Heart right ventricle (tissue), 16 donors: ENCODE measurements around the gene OR2V1. TPM values are rescaled to one million over a fixed set of nuclear protein-coding genes. Genes with fewer than 3 reads are reported as not detected.

Experiments
- ATAC-seq, 8 donors: fragments of 200-7000 bp; cut with Tn5 transposase; one replicate each; pipeline ENCODE4 v1.9.1; 2020; ENCODE audit warnings: mild to moderate bottlenecking in 8 of 8, moderate library complexity in 8 of 8, moderate number of reproducible peaks in 1 of 8
- DNase-seq, 2 donors: peaks; one replicate each; pipeline ENCODE4 v3.0.0-alpha.2; 2020
- H3K27ac ChIP-seq, 10 donors: fragments of 200-600 bp; sonication (generic) in 2 of 10; one replicate each; pipeline versions ENCODE4 v1.5.0 to v1.8.0; 2020 to 2022; ENCODE audit warnings: mild to moderate bottlenecking in 3 of 10
- H3K27me3 ChIP-seq, 7 donors: fragments of 200-600 bp; one replicate each; pipeline ENCODE4 v1.8.0; 2021 to 2022; ENCODE audit warnings: mild to moderate bottlenecking in 2 of 7
- H3K36me3 ChIP-seq, 9 donors: fragments of 200-600 bp; sonication (generic) in 1 of 9; one replicate each; pipeline versions ENCODE4 v1.5.0 to v1.8.0; 2020 to 2022; ENCODE audit warnings: mild to moderate bottlenecking in 2 of 9
- H3K4me1 ChIP-seq, 9 donors: fragments of 200-600 bp; sonication (generic) in 1 of 9; one replicate each; pipeline versions ENCODE4 v1.5.0 to v1.8.0; 2020 to 2022; ENCODE audit warnings: mild to moderate bottlenecking in 4 of 9
- H3K4me3 ChIP-seq, 10 donors: fragments of 200-600 bp; sonication (generic) in 2 of 10; one replicate each; pipeline versions ENCODE4 v1.5.0 to v1.8.0; 2020 to 2022; ENCODE audit warnings: mild to moderate bottlenecking in 7 of 10, moderate library complexity in 2 of 10
- H3K9me3 ChIP-seq, 11 donors: fragments of 200-600 bp in 10 of 11; sonication (generic) in 2 of 11; one replicate each; pipeline versions ENCODE4 v1.5.0 to v1.8.0; 2013 to 2022; ENCODE audit warnings: mild to moderate bottlenecking in 2 of 11, control low read depth in 1 of 11, moderate library complexity in 1 of 11
- WGBS, 2 donors: extraction: QIAGEN DNeasy Blood & Tissue Kit; methylation state at CpG; one replicate each; pipeline ENCODE4 v1.1.7; 2013; ENCODE audit warnings: inconsistent platforms in 1 of 2; 5-methylcytosine and 5-hydroxymethylcytosine counted together
- intact Hi-C, 10 donors: fragments of 100-400 bp; cut with DNase I; formaldehyde crosslinking; loops; one replicate each; pipeline versions ENCODE4 v1.11.1 to v1.14.2; 2022
- polyA plus RNA-seq, 2 donors: library from polyadenylated mRNA; stranded (reverse); fragments of 200-250 nt; gene quantifications; one replicate each; pipeline ENCODE4 v1.2.3, GENCODE V29; 2013
- total RNA-seq, 10 donors: library from RNA; stranded (reverse); fragmentation: NEBNext Ultra II Directional in 3 of 10; extraction: Animal tissue kit (Norgen Biotek cat#: 25700) in 3 of 10; gene quantifications; one replicate each; pipeline versions ENCODE4 v1.2.1 to v1.2.4, GENCODE V29; 2021 to 2023
- TF ChIP-seq, protein P1 (sequence below), 9 donors: fragments of 200-600 bp; sonication (generic) in 2 of 9; IDR thresholded peaks; one replicate each; pipeline versions ENCODE4 v1.5.0 to v1.8.0; 2021 to 2022; ENCODE audit warnings: antibody characterized with exemption in 9 of 9, mild to moderate bottlenecking in 5 of 9, moderate library complexity in 1 of 9
- donor health status: Arrhythmogenic right ventricular cardiomyopathy.
- donor health status: ischemic (EF 13 %, LVEDD 7.1; RV severe dilation, severe dysfunction).
- donor health status: healthy with polysubstance abuse.
- donor health status: DM: no; HTN: yes; CAD: no.
- donor health status: DM: no; HTN: no; CAD: no.
- donor health status: ischemic (EF 25% LVEDD 6.9; RV normal size, moderate dysfunction).
- donor health status: ischemic (EF 25% LVEDD 5.7; RV mildly dilated, moderate dysfunction).
- donor health status: healthy.
- donor health status: DM: yes; HTN: yes; CAD: no.
- donor health status: Ischemic cardiomyopathy.
- donor health status: ischemic (EF 35%, LVEDD 5.7; RV mildly dilated, moderate dysfunction).
- donor health status: nonischemic (EF 11% LVEDD 7.7; RV severe dilation, severe dysfunction).
- donor health status: DM: yes; HTN: yes; CAD: no.
- donor health status: PGD.
- donor health status: ischemic (EF 29% LVEDD 5.4; RV normal size, mild dysfunction).
- donor health status: nonischemic (EF 23%, LVEDD 6.1; RV moderate dilation, normal function).

OR2V1 gene
- total and polyA plus RNA-seq, 12 donors = not detected

DNA sequence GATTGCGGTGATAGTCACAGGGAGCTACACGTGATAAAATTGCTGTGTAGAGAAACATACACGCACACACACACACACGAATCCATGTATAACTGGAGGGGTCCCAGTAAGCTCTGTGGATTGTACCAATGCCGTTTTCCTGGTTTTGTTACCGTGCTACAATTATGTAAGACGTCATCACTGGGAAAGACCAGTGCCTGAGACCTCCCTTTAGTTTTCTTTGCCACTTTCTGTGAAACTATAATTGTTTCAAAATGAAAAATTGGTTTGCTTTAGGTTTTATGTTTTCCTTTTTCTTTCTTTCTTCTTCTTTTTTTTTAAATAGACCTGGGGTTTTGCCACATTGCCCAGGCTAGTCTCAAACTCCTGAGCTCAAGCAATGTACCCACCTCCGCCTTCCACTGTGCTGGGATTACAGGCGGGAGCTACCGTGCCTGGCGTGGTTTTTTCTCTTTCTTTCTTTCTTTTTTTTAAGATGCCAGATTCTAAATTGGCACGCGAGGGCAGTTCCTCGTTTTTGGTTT, 37.7 kb upstream of the OR2V1 start:
- no peaks in the 10 kb centered on the region for H3K9me3 ChIP-seq
- no peak overlapping the region for H3K4me3 ChIP-seq
- H3K4me1 ChIP-seq = peaks cover 0 to 25% (median 10%) of the 10 kb centered on the region in 9 donors
- intact Hi-C loops = loop anchor here in 3 of 10 donors (10.0 kb wide), 2 partner anchors 124 to 304 kb away; partner anchors contain the start of genes BTNL9 (in 2 of the 3) and ZFP62 (in 1 of the 3)
- no peak overlapping the region for H3K27ac ChIP-seq
- no peak for ATAC-seq
- H3K27me3 ChIP-seq = peaks cover 12 to 99% (median 92%) of the 10 kb centered on the region in 7 donors
- H3K36me3 ChIP-seq = no peaks in the 10 kb centered on the region
- 25 to 42% methylated on average over 14 of the region's 14 CpGs for WGBS, 2 donors
- TF ChIP-seq, protein P1, sequence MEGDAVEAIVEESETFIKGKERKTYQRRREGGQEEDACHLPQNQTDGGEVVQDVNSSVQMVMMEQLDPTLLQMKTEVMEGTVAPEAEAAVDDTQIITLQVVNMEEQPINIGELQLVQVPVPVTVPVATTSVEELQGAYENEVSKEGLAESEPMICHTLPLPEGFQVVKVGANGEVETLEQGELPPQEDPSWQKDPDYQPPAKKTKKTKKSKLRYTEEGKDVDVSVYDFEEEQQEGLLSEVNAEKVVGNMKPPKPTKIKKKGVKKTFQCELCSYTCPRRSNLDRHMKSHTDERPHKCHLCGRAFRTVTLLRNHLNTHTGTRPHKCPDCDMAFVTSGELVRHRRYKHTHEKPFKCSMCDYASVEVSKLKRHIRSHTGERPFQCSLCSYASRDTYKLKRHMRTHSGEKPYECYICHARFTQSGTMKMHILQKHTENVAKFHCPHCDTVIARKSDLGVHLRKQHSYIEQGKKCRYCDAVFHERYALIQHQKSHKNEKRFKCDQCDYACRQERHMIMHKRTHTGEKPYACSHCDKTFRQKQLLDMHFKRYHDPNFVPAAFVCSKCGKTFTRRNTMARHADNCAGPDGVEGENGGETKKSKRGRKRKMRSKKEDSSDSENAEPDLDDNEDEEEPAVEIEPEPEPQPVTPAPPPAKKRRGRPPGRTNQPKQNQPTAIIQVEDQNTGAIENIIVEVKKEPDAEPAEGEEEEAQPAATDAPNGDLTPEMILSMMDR (IDR thresholded peaks at IDR 0.05) = no peak
- no peak for DNase-seq

DNA sequence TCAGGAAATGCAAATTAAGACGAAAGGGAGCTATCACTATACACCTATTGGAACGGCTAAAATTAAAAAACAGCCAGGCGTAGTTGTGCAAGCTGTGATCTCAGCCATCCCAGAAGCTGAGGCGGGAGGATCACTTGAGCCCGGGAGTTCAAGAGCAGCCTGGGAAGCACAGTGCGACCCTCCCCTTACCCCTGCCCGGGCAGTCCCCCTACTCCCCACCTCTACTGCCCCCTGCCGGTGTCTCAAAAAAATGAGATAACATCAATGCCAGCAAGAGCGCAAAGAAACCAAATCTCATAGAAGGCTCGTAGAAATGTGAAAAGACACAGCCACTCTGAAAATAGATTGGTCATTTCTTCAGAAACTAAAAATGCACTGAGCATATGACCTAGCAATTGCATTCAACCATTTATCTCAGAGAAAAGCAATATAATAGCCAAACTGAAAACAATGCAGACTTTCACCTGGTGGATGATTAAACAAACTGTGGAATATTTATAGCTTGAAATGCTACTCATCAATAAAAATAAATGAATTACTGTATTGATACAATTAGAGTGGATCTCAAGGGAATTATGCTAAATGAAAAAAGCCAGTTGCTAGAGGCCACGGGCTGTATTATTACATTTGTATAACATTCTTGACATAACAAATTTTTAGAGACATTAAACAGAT, 37.0 kb upstream of the OR2V1 start:
- no peak overlapping the region for H3K4me3 ChIP-seq
- 15 to 19% methylated on average over 11 of the region's 11 CpGs for WGBS, 2 donors
- ATAC-seq = no peak
- H3K36me3 ChIP-seq = no peaks in the 10 kb centered on the region
- H3K4me1 ChIP-seq = peaks cover 0 to 23% (median 7%) of the 10 kb centered on the region in 9 donors
- H3K27me3 ChIP-seq = peaks cover 12 to 99% (median 88%) of the 10 kb centered on the region in 7 donors
- H3K27ac ChIP-seq = no peak overlapping the region
- TF ChIP-seq, protein P1 (IDR thresholded peaks at IDR 0.05) = peak in 5 of 9 donors; percentile 33 to 49 (median 42)
- intact Hi-C loops = loop anchor here in 3 of 10 donors (10.0 kb wide), 2 partner anchors 123 to 303 kb away; partner anchors contain the start of genes BTNL9 (in 2 of the 3) and ZFP62 (in 1 of the 3)
- DNase-seq = no peak
- no peaks in the 10 kb centered on the region for H3K9me3 ChIP-seq

DNA sequence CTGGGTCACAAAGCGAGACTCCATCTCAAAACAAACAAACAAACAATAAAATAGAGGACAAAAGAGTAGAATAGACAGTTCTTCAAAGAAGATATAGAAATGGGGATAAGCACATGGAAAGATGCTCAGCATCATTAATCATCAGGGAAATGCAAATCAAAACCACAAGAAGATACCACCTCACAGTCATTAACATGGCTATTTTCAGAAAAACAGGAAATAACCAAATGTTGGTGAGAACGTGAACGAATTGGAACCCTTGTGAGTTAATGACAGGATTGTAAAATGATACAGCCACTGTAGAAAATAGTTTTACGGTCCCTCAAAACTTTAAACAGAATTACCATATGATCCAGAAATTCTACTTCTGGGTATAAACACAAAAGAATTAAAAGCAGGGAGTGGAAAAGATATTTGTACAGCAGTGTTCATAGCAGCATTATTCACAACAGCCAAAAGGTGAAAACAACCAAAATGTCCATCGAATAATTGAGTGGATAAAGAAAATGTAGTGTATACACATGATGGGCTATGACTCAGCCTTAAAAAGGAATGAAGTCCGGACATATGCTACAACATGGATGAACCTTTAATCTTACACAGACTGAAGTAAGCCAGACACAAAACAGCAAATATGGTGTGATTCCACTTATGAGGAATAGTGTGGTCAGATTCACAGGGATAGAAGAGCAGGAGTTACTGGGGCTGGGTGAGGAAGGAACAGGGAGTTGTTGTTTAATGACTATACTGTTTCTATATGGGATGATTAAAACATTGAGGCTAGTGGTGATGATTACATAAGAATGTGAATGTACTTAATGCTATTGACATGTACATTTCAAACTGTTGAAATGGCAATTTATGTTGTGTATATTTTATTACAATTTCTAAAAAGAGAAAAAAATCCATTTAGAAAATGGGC, 36.1 kb upstream of the OR2V1 start:
- TF ChIP-seq, protein P1 (IDR thresholded peaks at IDR 0.05) = no peak
- H3K36me3 ChIP-seq = no peaks in the 10 kb centered on the region
- H3K4me3 ChIP-seq = no peak overlapping the region
- H3K9me3 ChIP-seq = no peaks in the 10 kb centered on the region
- H3K27ac ChIP-seq = no peak overlapping the region
- DNase-seq = no peak
- no peak for ATAC-seq
- H3K4me1 ChIP-seq = peaks cover 0 to 18% (median 7%) of the 10 kb centered on the region in 9 donors
- 70 to 80% methylated on average over 6 of the region's 6 CpGs for WGBS, 2 donors
- peaks cover 12 to 94% (median 79%) of the 10 kb centered on the region in 7 donors for H3K27me3 ChIP-seq
- intact Hi-C loops = loop anchor here in 3 of 10 donors (10.0 kb wide), 2 partner anchors 122 to 302 kb away; partner anchors contain the start of genes BTNL9 (in 2 of the 3) and ZFP62 (in 1 of the 3)
